HG02870 (cell line): ENCODE results near the gene PDIA3.
"Not testable (repeated sequence)": the region's sequence is repeated elsewhere in the genome, so short reads cannot be mapped to it uniquely, and the experiment has no call there.

Experiments
- ATAC-seq: cut with Tn5 transposase; IDR thresholded peaks from one replicate; pipeline ENCODE4 v1.9.1; 2021; ENCODE audit warnings: mild to moderate bottlenecking, moderate library complexity; ENCODE audit not compliant: unreplicated experiment

Gene PDIA3

GRCh38 chr15:43776101-43776717 lies 30.0 kb downstream of the PDIA3 start:
- peak; percentile 62 for ATAC-seq

- ATAC-seq, result peak; percentile 36
These were observed 30.6 kb downstream of the PDIA3 start, which contains the start of gene ELL3 for GRCh38 chr15:43776718-43777266. ELL3 (minus strand) TSS chr15:43776966; CDS start chr15:43776901, 65 bp downstream.

DNA sequence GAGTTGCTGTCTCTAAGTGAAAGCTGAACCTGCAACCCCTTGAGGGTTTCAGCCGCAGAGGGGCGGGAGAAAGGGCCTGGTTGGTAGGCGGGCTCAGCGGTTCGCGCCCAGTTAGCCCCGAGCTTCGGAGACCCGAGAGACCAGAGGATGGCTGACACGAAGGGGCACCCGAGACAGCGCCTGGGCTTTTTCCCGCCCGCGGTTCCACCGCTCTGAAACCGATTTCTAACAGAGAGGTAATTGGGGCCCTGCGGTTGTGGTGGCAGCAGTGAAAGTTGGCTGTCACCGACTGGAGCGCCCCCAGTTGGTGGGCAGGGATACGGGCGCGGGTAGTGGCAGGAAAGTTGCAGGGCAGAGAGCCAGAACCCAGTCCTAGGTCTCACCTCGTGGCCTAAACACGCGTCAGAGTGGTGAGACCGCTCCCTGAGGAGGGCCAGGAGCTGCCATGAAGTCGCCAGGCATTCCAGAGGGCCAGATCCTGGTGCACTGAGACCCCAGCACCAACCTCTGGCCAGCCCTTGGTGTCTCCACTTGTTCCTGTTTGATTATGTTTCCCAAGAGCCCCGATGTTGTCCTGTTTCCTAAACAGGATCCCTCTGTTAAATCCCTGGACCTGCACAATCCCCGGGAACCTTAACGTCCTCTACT lies 31.2 kb downstream of the PDIA3 start:
- peak; percentile 44 for ATAC-seq

DNA sequence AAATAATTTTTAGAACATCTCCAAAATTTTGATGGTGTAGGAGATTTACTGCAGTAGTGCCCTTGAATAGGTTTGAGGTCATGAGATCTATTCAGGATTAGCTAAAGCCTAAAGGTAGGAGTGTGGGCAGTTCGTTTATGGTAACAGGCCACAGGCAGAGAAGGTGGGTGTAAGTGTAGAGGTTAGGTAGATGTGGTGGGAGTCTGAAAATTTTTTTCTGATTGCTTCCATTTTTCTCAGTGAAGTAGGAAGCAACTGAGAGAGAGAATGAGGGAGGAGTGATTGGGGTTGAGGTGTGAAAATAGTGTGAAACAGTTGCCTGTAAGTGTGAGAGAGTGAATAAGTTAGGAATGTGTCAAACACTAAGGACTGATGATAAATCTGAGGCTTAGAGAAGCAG lies 32.8 kb downstream of the PDIA3 start:
- no peak for ATAC-seq

DNA sequence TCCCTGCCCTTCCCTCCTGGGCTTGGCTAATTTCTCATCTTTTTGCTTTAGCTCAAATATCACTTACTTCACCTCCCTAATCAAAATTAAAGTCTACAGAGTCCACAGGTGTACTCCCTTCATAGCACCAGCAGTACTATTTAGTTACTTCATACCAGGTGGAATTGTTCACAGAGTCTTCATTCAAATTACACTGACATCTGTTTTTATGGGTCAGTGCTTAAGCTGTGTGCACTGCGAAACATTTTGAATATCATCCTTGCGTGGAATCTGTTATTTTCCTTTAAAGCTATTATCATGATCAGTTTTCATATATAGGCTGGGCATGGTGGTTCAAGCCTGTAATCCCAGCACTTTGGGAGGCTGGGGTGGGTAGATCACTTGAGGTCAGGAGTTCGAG lies 43.2 kb downstream of the PDIA3 start:
- ATAC-seq, result no peak

DNA sequence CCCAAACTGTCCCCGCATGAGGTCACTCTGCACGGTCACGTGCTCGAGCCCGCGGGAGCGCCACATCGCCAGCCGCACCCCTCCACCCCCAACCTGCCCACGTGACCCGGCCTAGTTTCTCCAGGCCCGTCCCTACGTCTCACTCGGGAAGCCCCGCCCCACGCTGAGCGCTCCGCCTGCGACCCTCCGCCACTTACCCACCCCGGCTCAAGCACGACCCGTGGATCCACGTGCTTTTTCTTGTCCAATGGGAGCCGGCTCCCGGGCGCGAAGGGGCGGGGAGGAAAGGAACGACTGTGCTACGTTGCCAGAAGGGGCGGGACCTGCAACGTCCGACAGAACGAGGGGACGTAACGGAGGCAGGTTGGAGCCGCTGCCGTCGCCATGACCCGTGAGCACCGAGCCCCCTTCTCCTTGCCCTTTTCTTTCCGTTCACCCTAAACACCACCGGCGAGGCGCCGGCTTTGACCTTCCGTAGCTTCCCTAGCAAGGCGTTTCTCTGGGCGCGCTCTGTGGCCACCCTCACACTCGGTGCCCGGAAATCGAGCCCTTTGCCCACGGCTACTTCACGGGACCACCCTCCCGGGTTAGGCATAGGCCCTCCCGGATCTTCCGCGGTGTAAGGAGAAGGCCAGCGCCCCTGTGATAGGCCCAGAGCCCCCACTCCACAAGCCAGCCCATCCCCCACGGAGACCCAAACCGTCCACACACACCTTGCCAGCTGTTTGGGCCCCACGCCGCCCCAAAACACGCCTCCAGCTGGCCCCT lies 45.9 kb downstream of the PDIA3 start, which contains the start of gene SERF2:
SERF2 (plus strand) TSS at position 328 of the 768 bp plus-strand sequence; CDS start at position 385, 57 bp downstream.
- ATAC-seq, result peak; percentile 77

DNA sequence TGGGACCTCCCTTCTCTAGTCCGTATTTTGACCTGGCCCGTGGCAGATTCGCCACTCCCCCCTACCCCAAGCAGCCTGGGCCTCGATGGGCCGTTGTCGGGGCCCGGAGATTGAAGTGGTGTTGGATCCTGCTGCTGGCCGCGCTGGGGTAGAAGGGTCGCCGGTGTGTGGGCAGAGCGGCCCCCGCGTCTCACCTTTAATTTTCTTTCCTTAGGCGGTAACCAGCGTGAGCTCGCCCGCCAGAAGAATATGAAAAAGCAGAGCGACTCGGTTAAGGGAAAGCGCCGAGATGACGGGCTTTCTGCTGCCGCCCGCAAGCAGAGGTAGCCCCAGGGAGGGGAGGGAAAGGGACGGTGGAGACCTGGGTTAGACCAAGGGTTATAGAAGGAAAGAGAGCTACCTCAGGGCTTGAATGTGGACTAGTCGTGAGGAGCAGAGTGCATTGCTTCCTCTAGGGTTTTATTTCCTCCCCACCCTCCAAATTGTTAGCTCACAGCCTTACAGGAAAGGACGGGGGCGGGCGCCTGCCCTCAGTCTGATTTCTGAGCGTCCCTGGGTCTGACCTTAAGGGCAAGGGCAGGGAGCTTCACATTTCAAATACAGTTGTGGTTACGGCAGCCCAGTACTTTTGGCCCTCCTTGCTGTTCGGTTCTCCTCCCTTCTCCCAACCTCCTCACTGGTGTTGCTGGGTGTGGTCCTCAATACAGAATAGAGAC lies 46.7 kb downstream of the PDIA3 start:
- ATAC-seq, result no peak

DNA sequence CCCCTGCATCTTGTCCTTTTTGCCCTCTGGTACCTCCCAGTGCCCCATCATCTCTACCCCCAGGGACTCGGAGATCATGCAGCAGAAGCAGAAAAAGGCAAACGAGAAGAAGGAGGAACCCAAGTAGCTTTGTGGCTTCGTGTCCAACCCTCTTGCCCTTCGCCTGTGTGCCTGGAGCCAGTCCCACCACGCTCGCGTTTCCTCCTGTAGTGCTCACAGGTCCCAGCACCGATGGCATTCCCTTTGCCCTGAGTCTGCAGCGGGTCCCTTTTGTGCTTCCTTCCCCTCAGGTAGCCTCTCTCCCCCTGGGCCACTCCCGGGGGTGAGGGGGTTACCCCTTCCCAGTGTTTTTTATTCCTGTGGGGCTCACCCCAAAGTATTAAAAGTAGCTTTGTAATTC lies 47.4 kb downstream of the PDIA3 start:
- ATAC-seq, result no peak

- ATAC-seq, result no peak
These were observed 48.2 kb downstream of the PDIA3 start for GRCh38 chr15:43794269-43795037.

DNA sequence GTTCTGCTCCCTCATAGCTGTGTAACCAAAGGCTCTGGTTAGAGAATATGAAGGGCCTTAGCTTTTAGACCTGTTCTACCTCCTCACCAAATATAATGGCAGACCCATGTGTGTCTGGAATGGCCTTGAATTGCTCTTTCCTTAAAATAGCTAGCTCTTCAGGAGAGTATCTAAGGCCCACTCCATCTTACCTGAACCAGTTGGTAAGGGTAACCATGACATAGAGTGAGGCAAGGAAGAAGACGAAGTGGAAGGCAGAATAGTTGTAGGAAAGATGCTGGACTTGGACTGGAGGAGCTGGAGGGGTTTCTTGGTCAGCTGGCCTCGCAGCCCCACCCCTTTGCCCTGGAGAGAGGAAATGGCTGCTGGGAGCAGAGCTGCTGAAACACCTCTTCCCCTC lies 49.0 kb downstream of the PDIA3 start:
- no peak for ATAC-seq

DNA sequence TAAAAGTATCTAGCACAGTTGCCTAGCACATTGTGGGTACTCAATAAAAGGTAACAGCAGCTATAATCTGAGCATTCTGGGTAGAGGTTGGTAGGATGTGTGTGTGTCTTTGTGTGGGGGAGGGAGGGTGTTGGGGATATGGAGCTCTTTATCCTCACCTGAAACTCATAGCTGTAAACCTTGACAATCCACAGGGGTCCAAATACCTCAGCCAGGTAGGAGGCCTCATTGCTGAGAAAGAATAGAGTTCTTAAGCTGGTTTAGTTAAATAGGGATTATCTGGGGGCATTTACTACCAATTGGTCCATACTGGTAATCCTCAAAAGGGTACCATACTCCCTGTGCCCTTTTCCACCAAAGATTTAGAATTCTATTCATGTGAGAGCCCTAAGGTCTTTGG lies 49.8 kb downstream of the PDIA3 start:
- ATAC-seq, result no peak

DNA sequence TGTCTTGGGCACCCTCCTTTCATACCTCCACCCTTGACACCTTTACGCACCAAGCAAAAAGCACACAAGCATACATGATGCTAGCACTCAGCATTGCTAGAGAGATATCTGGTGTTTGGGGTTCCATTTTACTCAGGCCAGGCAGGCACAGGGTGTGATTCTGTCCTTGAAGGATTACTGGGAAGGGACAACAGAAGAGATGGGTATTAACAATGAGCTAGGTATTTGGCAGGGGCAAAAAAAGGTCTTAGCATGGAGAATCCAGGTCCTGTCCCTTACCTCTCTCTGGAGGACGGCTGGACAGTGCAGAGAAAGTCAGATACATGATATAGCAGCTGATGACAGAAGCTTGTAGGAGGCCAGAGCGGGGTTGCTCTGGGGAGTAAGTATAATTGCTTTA lies 50.3 kb downstream of the PDIA3 start:
- ATAC-seq, result no peak

DNA sequence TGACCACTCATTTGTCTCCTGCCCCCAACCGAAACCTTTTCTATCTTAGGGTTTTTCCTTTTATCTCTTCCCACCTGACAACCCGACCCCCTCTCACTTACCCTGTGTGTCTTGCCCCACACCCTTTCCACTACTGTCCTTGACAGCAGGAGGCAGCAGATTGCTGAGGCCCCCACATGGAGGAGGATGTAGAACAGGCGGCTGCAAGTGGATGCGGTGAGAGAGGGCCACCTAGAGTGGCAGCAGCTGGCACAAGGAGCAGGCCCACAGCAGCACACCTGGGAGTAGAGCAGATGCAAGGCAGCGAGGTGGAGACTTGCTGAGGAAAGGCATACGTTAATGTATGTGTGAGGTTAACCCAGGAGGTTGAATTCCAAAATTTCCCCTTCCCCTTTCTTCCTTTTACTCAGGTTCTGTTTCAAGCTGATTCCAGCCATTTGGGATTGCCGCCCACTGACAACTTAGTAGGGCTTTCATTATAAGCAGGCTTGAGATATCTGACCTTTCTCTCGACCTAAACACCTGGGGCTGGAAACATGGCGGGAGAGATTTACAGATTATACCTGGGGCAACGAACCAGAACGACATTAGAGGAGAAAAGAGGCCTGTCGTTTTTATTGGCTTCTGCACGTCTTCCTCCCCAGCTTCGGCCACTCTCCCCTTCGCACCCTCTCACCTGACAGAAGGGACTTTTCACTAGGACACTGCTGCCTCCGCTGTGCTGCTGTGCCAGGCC lies 53.1 kb downstream of the PDIA3 start:
- ATAC-seq, result no peak

GRCh38 chr15:43799945-43800285 lies 53.7 kb downstream of the PDIA3 start, which contains the start of gene SERINC4:
SERINC4 (minus strand) TSS chr15:43800220; CDS start chr15:43799986, 234 bp downstream.
- ATAC-seq, result no peak

- ATAC-seq, result peak; percentile 60
These were observed 54.3 kb downstream of the PDIA3 start, which contains the start of gene HYPK for GRCh38 chr15:43800286-43801141. HYPK (plus strand) TSS chr15:43800599; CDS start chr15:43800623, 24 bp downstream.

GRCh38 chr15:43802676-43803075 lies 56.4 kb downstream of the PDIA3 start:
- not testable (repeated sequence) for ATAC-seq

- no peak for ATAC-seq
These were observed 62.3 kb downstream of the PDIA3 start for GRCh38 chr15:43808435-43808950.
